PC-3 (cell line): Measurements from ENCODE around the gene LIMK1. TPM values are rescaled to one million over a fixed set of nuclear protein-coding genes. Genes with fewer than 3 reads are reported as not detected.

Source experiments
- ATAC-seq: fragments of 200-7000 bp; cut with Tn5 transposase; 2 replicates; pipeline ENCODE4 v1.9.1; 2020; ENCODE audit warnings: mild to moderate bottlenecking, moderate library complexity
- BruUV-seq: library from RNA; stranded (reverse); fragments of 400-500 nt; replicated peaks from 2 replicates; lab custom pipeline; 2021; lab: Mats Ljungman, UMichigan
- CTCF ChIA-PET: fragments of 300-600 bp; sonication (Branson Sonifier 250); formaldehyde crosslinking; loops from one replicate; lab custom pipeline; 2022; ENCODE audit warnings: antibody characterized with exemption; lab: Charles Lee
- POLR2A ChIA-PET: fragments of 300-600 bp; sonication (Branson Sonifier 250); formaldehyde crosslinking; loops from one replicate; lab custom pipeline; 2022; ENCODE audit warnings: antibody characterized with exemption; ENCODE audit not compliant: unreplicated experiment; lab: Charles Lee
- DNase-seq: peaks from one replicate; pipeline ENCODE4 v3.0.0-alpha.2; 2015
- H2AFZ ChIP-seq: fragments of 300-600 bp; sonication (generic); 2 replicates; pipeline ENCODE4 v1.6.0; 2016; ENCODE audit warnings: antibody characterized with exemption, low read length
- H3F3A ChIP-seq: fragments of 300-600 bp; sonication (generic); one replicate; pipeline ENCODE4 v1.6.0; 2017; ENCODE audit warnings: antibody characterized with exemption, low read length, control low read depth, mild to moderate bottlenecking; ENCODE audit not compliant: unreplicated experiment
- H3K27ac ChIP-seq: fragments of 300-600 bp; sonication (generic); 2 replicates; pipeline ENCODE4 v1.5.1; 2016; ENCODE audit warnings: mild to moderate bottlenecking, low read length
- H3K27me3 ChIP-seq: fragments of 300-600 bp; sonication (generic); 2 replicates; pipeline ENCODE4 v1.6.1; 2016; ENCODE audit warnings: low read length, mixed read lengths
- H3K36me3 ChIP-seq: fragments of 300-600 bp; sonication (generic); 2 replicates; pipeline ENCODE4 v1.6.1; 2016; ENCODE audit warnings: low read depth, mixed run types, low read length, mixed read lengths
- H3K4me1 ChIP-seq: fragments of 300-600 bp; sonication (generic); 2 replicates; pipeline ENCODE4 v1.5.1; 2016; ENCODE audit warnings: low read length; ENCODE audit not compliant: insufficient read depth
- H3K4me2 ChIP-seq: fragments of 300-600 bp; sonication (generic); 2 replicates; pipeline ENCODE4 v1.6.0; 2016; ENCODE audit warnings: low read length
- H3K4me3 ChIP-seq: fragments of 300-600 bp; sonication (generic); 2 replicates; pipeline ENCODE4 v1.5.1; 2016; ENCODE audit warnings: mild to moderate bottlenecking, low read length, mixed read lengths
- H3K79me2 ChIP-seq: fragments of 300-600 bp; sonication (generic); 2 replicates; pipeline ENCODE4 v1.6.1; 2017; ENCODE audit warnings: low read length, mixed read lengths
- H3K9ac ChIP-seq: fragments of 300-600 bp; sonication (generic); 2 replicates; pipeline ENCODE4 v1.6.0; 2016; ENCODE audit warnings: mild to moderate bottlenecking, low read length
- H3K9me2 ChIP-seq: fragments of 300-600 bp; sonication (generic); replicated peaks from 2 replicates; pipeline ENCODE4 v1.6.1; 2016; ENCODE audit warnings: mixed run types, low read length, mixed read lengths
- H3K9me3 ChIP-seq: fragments of 300-600 bp; sonication (generic); 2 replicates; pipeline ENCODE4 v1.6.1; 2016; ENCODE audit warnings: low read length, mixed read lengths
- H4K20me1 ChIP-seq: fragments of 300-600 bp; sonication (generic); 2 replicates; pipeline ENCODE4 v1.6.1; 2016; ENCODE audit warnings: low read length, mixed read lengths
- CTCF ChIP-seq: fragments of 300-600 bp; sonication (generic); conservative IDR thresholded peaks from 2 replicates; pipeline ENCODE4 v1.5.1; 2017; ENCODE audit warnings: antibody characterized with exemption, low read depth, mild to moderate bottlenecking, low read length
- EZH2 ChIP-seq: fragments of 300-600 bp; sonication (generic); IDR thresholded peaks from one replicate; pipeline ENCODE4 v1.6.1; 2017; ENCODE audit warnings: antibody characterized with exemption, mild to moderate bottlenecking, low read length; ENCODE audit not compliant: unreplicated experiment
- EZH2phosphoT487 ChIP-seq: fragments of 300-600 bp; sonication (generic); IDR thresholded peaks from 2 replicates; pipeline ENCODE4 v1.6.1; 2018; ENCODE audit warnings: mild to moderate bottlenecking, antibody characterized with exemption, low read length, borderline replicate concordance
- intact Hi-C: fragments of 100-400 bp; cut with micrococcal nuclease; formaldehyde crosslinking; loops from 2 replicates; pipeline ENCODE4 v1.9.0; 2023
- total RNA-seq: library from RNA; depleted of rRNA; stranded (reverse); fragments of >200 nt; gene quantifications from 2 replicates; pipeline ENCODE4 v1.2.3, GENCODE V29; 2014

Gene LIMK1
- total RNA-seq, 1 experiment from 2014 or later, result 40.3 TPM

GRCh38 chr7:74059681-74060588 lies 23.7 kb upstream of the LIMK1 start:
- peaks cover 18% of the 10 kb centered on the region for H3K4me1 ChIP-seq
- no peaks in the 10 kb centered on the region for H3K79me2 ChIP-seq
- no peaks in the 10 kb centered on the region for H3K9me3 ChIP-seq
- ChIA-PET CTCF (interaction anchor here (0.5 to 1.5 kb wide), 5 partner anchors 8 to 186 kb away, joined by 3 to 7 read pairs (median 3); no protein-coding TSS in a partner anchor), POLR2A (interaction anchor here (0.6 kb wide), 2 partner anchors 41 to 143 kb away, joined by 5 to 6 read pairs; no protein-coding TSS in a partner anchor)
- H3K4me3 ChIP-seq, result no peak overlapping the region
- intact Hi-C loops, result no loop called here
- TF ChIP-seq CTCF (peak; percentile 33; the same call in 1 of the 2 replicates), EZH2phosphoT487 (no peak)
- no peaks in the 10 kb centered on the region for H3F3A ChIP-seq
- no peaks in the 10 kb centered on the region for H4K20me1 ChIP-seq
- no peak overlapping the region for H3K27ac ChIP-seq
- H3K27me3 ChIP-seq, result no peaks in the 10 kb centered on the region
- H2AFZ ChIP-seq, result peak overlapping the region; percentile 43; the same call in 1 of the 2 replicates
- no peak overlapping the region for H3K9ac ChIP-seq
- H3K4me2 ChIP-seq, result peak overlapping the region; percentile 47
- DNase-seq (peak; percentile 77), ATAC-seq (peak; percentile 62)
- H3K9me2 ChIP-seq, result no peaks in the 10 kb centered on the region
- no TSS peak for BruUV-seq
- H3K36me3 ChIP-seq, result no peaks in the 10 kb centered on the region

GRCh38 chr7:74061840-74062539 lies 21.6 kb upstream of the LIMK1 start:
- H3K79me2 ChIP-seq, result no peaks in the 10 kb centered on the region
- TF ChIP-seq EZH2 (no peak), EZH2phosphoT487 (no peak), CTCF (no peak)
- DNase-seq (peak; percentile 85), ATAC-seq (peak; percentile 84)
- H3K4me1 ChIP-seq, result peaks cover 18% of the 10 kb centered on the region
- no peaks in the 10 kb centered on the region for H4K20me1 ChIP-seq
- intact Hi-C loops, result no loop called here
- peak overlapping the region; percentile 77 for H2AFZ ChIP-seq
- H3K27me3 ChIP-seq, result no peaks in the 10 kb centered on the region
- H3K27ac ChIP-seq, result peak overlapping the region; percentile 71
- H3K9me2 ChIP-seq, result no peaks in the 10 kb centered on the region
- H3K36me3 ChIP-seq, result no peaks in the 10 kb centered on the region
- BruUV-seq, result TSS peak; percentile 92
- POLR2A ChIA-PET, result no interaction called here
- peak overlapping the region; percentile 83 for H3K4me2 ChIP-seq
- CTCF ChIA-PET, result interaction anchor here (1.1 kb wide), 1 partner anchor 8 kb away, joined by 4 read pairs; no protein-coding TSS in a partner anchor
- peak overlapping the region; percentile 50; the same call in 1 of the 2 replicates for H3K4me3 ChIP-seq
- peak overlapping the region; percentile 67 for H3K9ac ChIP-seq
- no peaks in the 10 kb centered on the region for H3F3A ChIP-seq
- no peaks in the 10 kb centered on the region for H3K9me3 ChIP-seq
